Kidney epithelial cell (primary cell): ENCODE measurements around the gene CPNE4. TPM values are rescaled to one million over a fixed set of nuclear protein-coding genes. Genes with fewer than 3 reads are reported as not detected.
A peak's percentile ranks its signal among the peaks of the same experiment; 100 is the strongest.

Source experiments
- DNase-seq: peaks from one replicate; pipeline ENCODE4 v3.0.0-alpha.2; 2010; ENCODE audit warnings: low read depth
- H3K27me3 ChIP-seq: 2 replicates; pipeline ENCODE4 v1.6.0; 2011; ENCODE audit warnings: low read length; ENCODE audit not compliant: control insufficient read depth, insufficient read depth
- H3K36me3 ChIP-seq: 2 replicates; pipeline ENCODE4 v1.5.1; 2011; ENCODE audit warnings: low read length; ENCODE audit not compliant: control insufficient read depth, insufficient read depth
- H3K4me3 ChIP-seq: 2 replicates; pipeline ENCODE4 v1.5.1; 2011; ENCODE audit warnings: low read depth, mild to moderate bottlenecking, control low read depth, low read length
- total RNA-seq: library from RNA; depleted of rRNA; stranded (reverse); fragments of >200 nt; gene quantifications from 2 replicates; pipeline ENCODE4 v1.2.3, GENCODE V29; 2015
- TF ChIP-seq, protein P1 (sequence below): IDR thresholded peaks from 2 replicates; pipeline ENCODE4 v1.5.1; 2011; ENCODE audit warnings: mild to moderate bottlenecking, moderate library complexity, low read length, control low read depth, inconsistent platforms; ENCODE audit not compliant: insufficient read depth, poor library complexity, severe bottlenecking

Gene CPNE4
- total RNA-seq, 1 donor from 2014 or later = 3.7 TPM

DNA sequence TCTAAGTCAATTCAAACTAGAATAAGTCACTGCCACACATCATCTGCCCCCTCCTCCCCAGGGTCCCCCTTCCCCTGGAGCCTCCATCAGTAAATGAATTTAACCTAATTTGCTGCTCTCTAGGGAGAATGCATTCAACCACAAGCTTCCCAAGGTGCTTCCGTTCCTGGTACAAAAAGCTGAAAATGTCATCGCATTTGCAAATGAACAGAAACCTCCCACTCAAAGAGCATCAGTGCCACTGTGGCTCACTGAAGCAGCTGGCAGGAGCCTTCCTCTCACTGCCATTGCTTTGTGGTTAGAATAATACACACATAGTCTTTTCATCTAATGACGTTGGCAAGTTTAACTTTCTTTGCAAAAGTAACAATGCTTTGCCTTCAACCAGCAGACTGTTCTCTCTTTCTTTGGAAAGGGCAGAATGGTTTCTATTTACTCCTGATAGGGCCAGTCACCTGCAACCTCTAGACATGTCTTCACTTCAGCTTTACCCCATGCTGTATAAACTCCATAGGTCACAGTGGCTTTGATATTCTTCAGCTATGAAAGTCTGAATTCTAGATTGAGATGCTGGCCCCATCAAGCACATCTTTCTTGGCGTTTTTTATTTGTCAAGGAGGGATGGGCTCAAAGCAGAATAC, 238.1 kb downstream of the CPNE4 start:
- Histone ChIP-seq H3K27me3 (no peaks in the 10 kb centered on the region), H3K4me3 (no peak overlapping the region), H3K36me3 (no peaks in the 10 kb centered on the region)
- TF ChIP-seq, protein P1, sequence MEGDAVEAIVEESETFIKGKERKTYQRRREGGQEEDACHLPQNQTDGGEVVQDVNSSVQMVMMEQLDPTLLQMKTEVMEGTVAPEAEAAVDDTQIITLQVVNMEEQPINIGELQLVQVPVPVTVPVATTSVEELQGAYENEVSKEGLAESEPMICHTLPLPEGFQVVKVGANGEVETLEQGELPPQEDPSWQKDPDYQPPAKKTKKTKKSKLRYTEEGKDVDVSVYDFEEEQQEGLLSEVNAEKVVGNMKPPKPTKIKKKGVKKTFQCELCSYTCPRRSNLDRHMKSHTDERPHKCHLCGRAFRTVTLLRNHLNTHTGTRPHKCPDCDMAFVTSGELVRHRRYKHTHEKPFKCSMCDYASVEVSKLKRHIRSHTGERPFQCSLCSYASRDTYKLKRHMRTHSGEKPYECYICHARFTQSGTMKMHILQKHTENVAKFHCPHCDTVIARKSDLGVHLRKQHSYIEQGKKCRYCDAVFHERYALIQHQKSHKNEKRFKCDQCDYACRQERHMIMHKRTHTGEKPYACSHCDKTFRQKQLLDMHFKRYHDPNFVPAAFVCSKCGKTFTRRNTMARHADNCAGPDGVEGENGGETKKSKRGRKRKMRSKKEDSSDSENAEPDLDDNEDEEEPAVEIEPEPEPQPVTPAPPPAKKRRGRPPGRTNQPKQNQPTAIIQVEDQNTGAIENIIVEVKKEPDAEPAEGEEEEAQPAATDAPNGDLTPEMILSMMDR = no peak
- DNase-seq = no peak

- TF ChIP-seq, protein P1 = no peak
- H3K4me3 ChIP-seq = no peak overlapping the region
- H3K36me3 ChIP-seq = no peaks in the 10 kb centered on the region
- no peak for DNase-seq
- no peaks in the 10 kb centered on the region for H3K27me3 ChIP-seq
Observed at GRCh38 chr3:131796111-131796510, 238.7 kb downstream of the CPNE4 start.

GRCh38 chr3:131795390-131796090, 239.3 kb downstream of the CPNE4 start:
- no peak for DNase-seq
- H3K36me3 ChIP-seq = no peaks in the 10 kb centered on the region
- no peaks in the 10 kb centered on the region for H3K27me3 ChIP-seq
- no peak overlapping the region for H3K4me3 ChIP-seq
- TF ChIP-seq, protein P1 = no peak

DNA sequence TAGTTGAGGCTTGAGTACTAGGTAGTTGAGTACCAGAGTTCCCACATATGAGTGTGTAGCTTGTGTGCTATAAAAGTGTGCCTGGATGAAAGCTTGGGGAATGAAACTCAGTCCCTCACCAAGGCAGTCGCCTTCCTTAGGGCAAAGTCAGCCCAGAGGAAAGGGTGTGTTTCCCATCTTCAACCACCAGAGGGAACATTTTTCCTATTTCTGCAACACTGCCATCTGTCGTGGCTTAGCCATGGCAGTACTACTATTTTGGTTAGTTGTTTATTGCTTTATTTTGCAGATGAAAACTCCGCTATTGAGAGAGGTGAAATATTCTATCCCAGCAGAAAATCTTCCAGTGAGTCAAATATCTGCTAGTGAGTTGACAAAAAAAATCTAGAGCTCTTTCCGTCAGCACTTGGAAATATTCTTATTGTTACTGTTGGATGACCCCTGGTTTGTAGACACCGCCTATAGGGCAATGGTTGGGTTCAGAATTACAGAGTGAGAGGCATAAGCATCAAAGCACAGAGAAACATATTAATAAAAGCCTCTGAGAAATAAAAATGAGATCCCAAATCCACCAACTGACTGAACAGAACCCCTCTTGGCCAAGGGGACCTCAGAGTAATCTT, 239.9 kb downstream of the CPNE4 start:
- H3K36me3 ChIP-seq = no peaks in the 10 kb centered on the region
- no peak overlapping the region for H3K4me3 ChIP-seq
- no peaks in the 10 kb centered on the region for H3K27me3 ChIP-seq
- DNase-seq = peak; percentile 9
- TF ChIP-seq, protein P1 = peak; percentile 85

DNA sequence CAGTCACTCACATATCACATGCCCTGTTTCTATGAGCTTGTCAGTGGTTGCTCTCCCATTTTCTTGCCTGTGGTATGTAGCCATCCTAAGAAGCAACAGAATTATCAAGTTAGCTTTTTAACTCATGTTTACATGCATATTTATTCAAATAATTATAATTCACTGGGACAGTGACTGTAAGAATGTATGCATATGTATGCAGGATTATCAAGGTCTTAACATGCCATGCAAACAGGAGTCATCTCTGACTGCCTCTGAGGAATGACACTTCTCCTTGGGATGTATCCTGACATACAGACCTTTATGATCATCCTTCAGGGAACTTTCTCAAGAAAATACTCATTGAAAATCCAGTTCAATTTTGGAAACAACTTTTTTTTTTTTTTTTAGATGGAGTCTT, 240.9 kb downstream of the CPNE4 start:
- TF ChIP-seq, protein P1 = no peak
- no peak for DNase-seq
- Histone ChIP-seq H3K4me3 (no peak overlapping the region), H3K36me3 (no peaks in the 10 kb centered on the region), H3K27me3 (no peaks in the 10 kb centered on the region)
